Cardiac fibroblast (primary cell): Measurements from ENCODE around the gene CNTN5.
A peak's percentile ranks its signal among the peaks of the same experiment; 100 is the strongest.

Experiments
- DNase-seq, 2 donors: peaks; one replicate each; pipeline versions ENCODE4 v3.0.0 to v3.0.0-alpha.2; 2010; ENCODE audit warnings: low read depth in 2 of 2
- H3K4me3 ChIP-seq, 2 donors: replicated peaks in 1 of 2; 1 replicate in 1 of 2; 2 replicates in 1 of 2; pipeline ENCODE4 v1.5.1; 2011; ENCODE audit warnings: low read depth in 2 of 2, low read length in 2 of 2, mild to moderate bottlenecking in 2 of 2, moderate library complexity in 1 of 2
- CTCF ChIP-seq: IDR thresholded peaks from one replicate; pipeline ENCODE4 v1.5.1; 2011; ENCODE audit warnings: low read depth, mild to moderate bottlenecking, low read length, inconsistent platforms

CNTN5 gene

GRCh38 chr11:99351624-99352023, 330.9 kb downstream of the CNTN5 start:
- no peak for TF ChIP-seq CTCF
- H3K4me3 ChIP-seq, result no peak overlapping the region
- DNase-seq, result peak; percentile 38 to 60

DNA sequence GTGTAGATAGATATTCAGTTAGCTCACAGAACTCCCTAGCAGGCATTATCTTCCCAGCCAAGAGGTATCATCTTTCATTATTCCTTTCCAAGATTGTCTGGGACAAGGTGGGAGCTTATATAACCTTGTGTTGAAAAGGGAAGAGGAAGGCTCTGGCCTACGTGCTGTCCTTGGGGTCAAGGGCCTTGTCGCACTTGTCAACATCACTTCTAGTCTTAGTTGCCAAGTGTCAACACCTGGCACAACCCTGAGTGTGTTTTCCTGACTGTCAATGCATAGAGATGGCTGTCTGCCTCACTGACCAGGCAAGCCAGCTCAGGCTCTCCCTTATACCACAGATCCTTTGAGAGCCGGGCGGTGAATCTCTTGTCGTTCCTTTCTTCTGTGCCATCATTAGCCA, 331.9 kb downstream of the CNTN5 start:
- no peak overlapping the region for H3K4me3 ChIP-seq
- DNase-seq, result no peak
- TF ChIP-seq CTCF, result no peak

GRCh38 chr11:99366546-99366945, 345.8 kb downstream of the CNTN5 start:
- H3K4me3 ChIP-seq, result no peak overlapping the region
- DNase-seq, result no peak
- TF ChIP-seq CTCF, result no peak

DNA sequence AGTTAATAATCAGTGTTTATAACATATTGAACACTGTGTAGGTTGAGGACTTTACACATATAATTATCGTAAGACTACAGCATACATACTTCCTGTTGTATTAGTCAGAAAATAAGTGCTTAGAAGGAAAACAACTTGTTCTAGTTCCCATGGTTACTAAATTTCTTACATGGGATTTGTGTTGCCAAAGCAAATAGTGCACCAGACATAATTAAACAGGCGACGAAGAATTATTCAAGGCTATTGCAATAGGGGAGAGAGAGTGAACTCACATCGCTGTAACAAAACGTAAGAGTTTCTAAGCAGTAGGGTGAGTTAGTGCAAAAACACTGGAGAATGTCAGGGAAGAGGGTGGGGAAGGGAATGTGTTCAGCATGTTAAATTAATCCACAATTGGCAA, 347.8 kb downstream of the CNTN5 start:
- no peak overlapping the region for H3K4me3 ChIP-seq
- peak; percentile 79 to 82 for DNase-seq
- TF ChIP-seq CTCF, result no peak

DNA sequence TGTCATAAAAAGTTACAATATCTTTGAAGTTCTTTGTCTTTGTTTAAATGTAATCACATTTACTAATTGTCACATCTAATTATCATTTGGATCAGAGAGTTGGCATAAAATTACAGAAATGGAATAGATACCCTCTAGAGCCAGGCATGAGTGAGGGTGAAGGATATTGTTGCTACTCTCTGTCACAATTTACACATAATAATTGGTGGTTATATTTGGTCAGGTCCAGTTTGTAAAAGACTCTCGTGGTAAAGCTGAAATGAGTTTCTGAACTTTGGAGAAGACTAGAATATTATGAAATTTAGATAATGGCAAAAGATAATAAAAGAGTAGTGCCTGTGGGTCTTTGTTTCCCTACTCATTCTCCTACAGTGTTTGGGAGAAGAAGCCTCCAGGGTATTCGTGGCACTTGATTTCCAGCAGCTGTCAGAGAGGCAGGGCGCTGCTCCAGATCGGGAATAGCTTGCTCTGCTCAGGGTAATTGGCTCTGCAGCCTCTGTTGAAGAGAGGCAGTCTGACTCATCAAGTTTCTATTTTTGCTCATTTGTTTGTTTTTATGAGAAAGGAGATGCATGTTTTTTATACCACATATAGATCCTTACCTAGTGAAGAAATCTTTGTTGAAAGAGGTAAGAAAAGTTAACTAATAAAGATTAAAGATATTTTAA, 349.9 kb downstream of the CNTN5 start:
- peak; percentile 73 to 83 for DNase-seq
- no peak overlapping the region for H3K4me3 ChIP-seq
- TF ChIP-seq CTCF, result no peak

- TF ChIP-seq CTCF, result no peak
- H3K4me3 ChIP-seq, result no peak overlapping the region
- peak in 1 of 2 donors; percentile 5 for DNase-seq
These were observed 350.5 kb downstream of the CNTN5 start for GRCh38 chr11:99371257-99371656.

GRCh38 chr11:99376463-99376862, 355.7 kb downstream of the CNTN5 start:
- no peak for TF ChIP-seq CTCF
- DNase-seq, result no peak
- no peak overlapping the region for H3K4me3 ChIP-seq
